Mesendoderm (in vitro differentiated cells): Measurements from ENCODE around the gene VSX1.

Experiments used
- DNase-seq: peaks from one replicate; pipeline ENCODE4 v3.0.0; 2013
- H2AK5ac ChIP-seq: 2 replicates; pipeline ENCODE4 v1.6.1; 2013; ENCODE audit warnings: low read length, inconsistent platforms
- H2BK120ac ChIP-seq: 2 replicates; pipeline ENCODE4 v1.6.1; 2013; ENCODE audit warnings: low read depth, mild to moderate bottlenecking, low read length, moderate library complexity, mixed read lengths
- H2BK15ac ChIP-seq: replicated peaks from 2 replicates; pipeline ENCODE4 v1.6.1; 2013; ENCODE audit warnings: low read depth, mild to moderate bottlenecking, moderate library complexity
- H2BK5ac ChIP-seq: 2 replicates; pipeline ENCODE4 v1.6.1; 2013; ENCODE audit warnings: low read length, inconsistent platforms
- H3K18ac ChIP-seq: 2 replicates; pipeline ENCODE4 v1.6.1; 2013; ENCODE audit warnings: mild to moderate bottlenecking, low read length, mixed read lengths
- H3K23ac ChIP-seq: one replicate; pipeline ENCODE4 v1.6.1; 2013; ENCODE audit warnings: low read length
- H3K27ac ChIP-seq: 2 replicates; pipeline ENCODE4 v1.5.1; 2013; ENCODE audit warnings: low read depth, mild to moderate bottlenecking, inconsistent platforms, low read length, moderate library complexity
- H3K27me3 ChIP-seq: 2 replicates; pipeline ENCODE4 v1.6.1; 2013; ENCODE audit warnings: low read length, control low read depth, mild to moderate bottlenecking, inconsistent platforms; ENCODE audit not compliant: insufficient read depth, poor library complexity
- H3K36me3 ChIP-seq: 2 replicates; pipeline ENCODE4 v1.6.1; 2013; ENCODE audit warnings: low read length, inconsistent platforms; ENCODE audit not compliant: control insufficient read depth, insufficient read depth
- H3K4ac ChIP-seq: one replicate; pipeline ENCODE4 v1.6.1; 2013; ENCODE audit warnings: low read depth, mild to moderate bottlenecking, low read length, moderate library complexity
- H3K4me1 ChIP-seq: 2 replicates; pipeline ENCODE4 v1.6.1; 2013; ENCODE audit warnings: low read depth, low read length, inconsistent platforms; ENCODE audit not compliant: control insufficient read depth
- H3K4me2 ChIP-seq: 2 replicates; pipeline ENCODE4 v1.6.1; 2013; ENCODE audit warnings: low read length
- H3K4me3 ChIP-seq: 2 replicates; pipeline ENCODE4 v1.5.1; 2013; ENCODE audit warnings: mild to moderate bottlenecking, low read length
- H3K56ac ChIP-seq: one replicate; pipeline ENCODE4 v1.6.1; 2013; ENCODE audit warnings: low read length
- H3K79me1 ChIP-seq: 2 replicates; pipeline ENCODE4 v1.6.1; 2013; ENCODE audit warnings: low read length, inconsistent platforms
- H3K79me2 ChIP-seq: 2 replicates; pipeline ENCODE4 v1.6.1; 2013; ENCODE audit warnings: mild to moderate bottlenecking, low read length; ENCODE audit not compliant: control insufficient read depth, insufficient read depth
- H3K9ac ChIP-seq: 2 replicates; pipeline ENCODE4 v1.6.1; 2013; ENCODE audit warnings: low read length, inconsistent platforms
- H4K5ac ChIP-seq: one replicate; pipeline ENCODE4 v1.6.1; 2013; ENCODE audit warnings: low read length
- H4K8ac ChIP-seq: one replicate; pipeline ENCODE4 v1.6.1; 2013; ENCODE audit warnings: low read depth, mild to moderate bottlenecking, control low read depth, low read length, moderate library complexity
- WGBS: extraction: QIAGEN DNeasy Blood & Tissue Kit; methylation state at CpG from one replicate; pipeline ENCODE4 v1.1.7; 2013; ENCODE audit warnings: low lambda C conversion rate, missing lambda C conversion rate; ENCODE audit not compliant: insufficient coverage; ENCODE audit errors: extremely low coverage; 5-methylcytosine and 5-hydroxymethylcytosine counted together

Gene VSX1

GRCh38 chr20:25126204-25127029 is 44.5 kb upstream of the VSX1 start:
- Histone ChIP-seq H3K4me3 (no peak overlapping the region), H4K5ac (no peak overlapping the region), H3K9ac (no peak overlapping the region), H3K18ac (no peak overlapping the region), H3K27ac (no peak overlapping the region), H3K79me2 (no peaks in the 10 kb centered on the region), H3K56ac (no peak overlapping the region), H2BK15ac (no peak overlapping the region), H3K4me2 (no peak overlapping the region), H2AK5ac (no peak overlapping the region), H3K27me3 (no peaks in the 10 kb centered on the region), H2BK120ac (no peak overlapping the region), H3K4me1 (no peaks in the 10 kb centered on the region), H3K4ac (no peak overlapping the region), H3K23ac (no peak overlapping the region), H2BK5ac (no peak overlapping the region), H3K36me3 (no peaks in the 10 kb centered on the region), H4K8ac (no peak overlapping the region), H3K79me1 (no peaks in the 10 kb centered on the region)
- no peak for DNase-seq
- no CpG with 5 or more reads among the region's 4 CpGs for WGBS

DNA sequence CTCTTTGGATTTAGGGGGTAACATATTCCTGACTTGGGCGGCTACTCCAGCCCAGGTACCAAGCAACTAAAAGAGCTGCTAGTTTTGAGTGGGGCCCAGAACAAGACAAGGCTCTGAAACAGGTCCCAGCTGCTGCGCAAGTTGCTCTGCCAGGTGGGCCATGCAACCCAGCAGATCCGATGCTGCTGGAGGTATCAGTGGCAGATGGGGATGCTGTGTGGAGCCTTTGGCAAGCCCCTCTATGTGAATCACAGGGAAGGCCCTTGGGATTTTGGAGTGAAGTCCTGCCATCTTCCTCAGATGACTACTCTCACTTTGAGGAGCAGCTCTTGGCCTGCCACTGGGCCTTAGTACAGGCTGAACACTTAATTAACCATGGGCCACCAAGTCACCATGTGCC is 43.7 kb upstream of the VSX1 start:
- Histone ChIP-seq H4K5ac (no peak overlapping the region), H3K36me3 (no peaks in the 10 kb centered on the region), H3K27me3 (no peaks in the 10 kb centered on the region), H2AK5ac (no peak overlapping the region), H2BK15ac (no peak overlapping the region), H3K4me2 (no peak overlapping the region), H3K23ac (no peak overlapping the region), H4K8ac (no peak overlapping the region), H3K9ac (no peak overlapping the region), H2BK120ac (no peak overlapping the region), H3K4me1 (no peaks in the 10 kb centered on the region), H3K18ac (no peak overlapping the region), H3K4me3 (no peak overlapping the region), H3K4ac (no peak overlapping the region), H2BK5ac (no peak overlapping the region), H3K79me1 (no peaks in the 10 kb centered on the region), H3K27ac (no peak overlapping the region), H3K56ac (no peak overlapping the region), H3K79me2 (no peaks in the 10 kb centered on the region)
- no peak for DNase-seq
- WGBS, result no CpG with 5 or more reads among the region's 3 CpGs

GRCh38 chr20:25120920-25121319 is 39.0 kb upstream of the VSX1 start:
- H3K9ac ChIP-seq, result no peak overlapping the region

DNA sequence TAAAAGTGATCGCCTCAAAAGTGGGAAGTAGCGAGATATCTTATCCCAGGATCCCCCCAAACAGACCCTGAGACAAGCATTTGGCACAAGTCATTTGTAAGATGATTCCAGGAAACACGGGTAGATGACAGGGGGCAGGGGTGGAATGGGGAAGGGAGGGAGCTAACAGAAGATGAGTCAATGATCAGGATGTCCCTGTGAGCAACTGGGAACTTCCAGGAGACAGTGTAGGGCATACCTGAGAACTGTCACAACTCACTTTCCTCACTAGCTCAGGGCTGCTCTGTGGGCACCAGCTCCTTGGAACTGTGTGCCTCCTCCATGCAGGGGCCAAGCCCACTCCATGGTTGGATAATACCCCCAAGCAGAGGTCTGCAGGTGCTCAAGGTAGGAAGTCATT is 38.5 kb upstream of the VSX1 start:
- Histone ChIP-seq H3K56ac (no peak overlapping the region), H3K27me3 (no peaks in the 10 kb centered on the region), H3K79me2 (no peaks in the 10 kb centered on the region), H3K36me3 (no peaks in the 10 kb centered on the region), H3K79me1 (no peaks in the 10 kb centered on the region), H2BK120ac (no peak overlapping the region), H3K4me1 (no peaks in the 10 kb centered on the region), H2AK5ac (no peak overlapping the region), H4K8ac (no peak overlapping the region), H2BK5ac (no peak overlapping the region), H3K27ac (no peak overlapping the region), H3K4ac (no peak overlapping the region), H2BK15ac (no peak overlapping the region), H4K5ac (no peak overlapping the region), H3K9ac (no peak overlapping the region), H3K23ac (no peak overlapping the region), H3K4me3 (no peak overlapping the region), H3K18ac (no peak overlapping the region), H3K4me2 (no peak overlapping the region)
- no peak for DNase-seq
- no CpG with 5 or more reads among the region's 3 CpGs for WGBS

More at GRCh38 chr20:25120920-25121319, 39.0 kb upstream of the VSX1 start:
- no peak overlapping the region for H3K23ac ChIP-seq
- no peaks in the 10 kb centered on the region for H3K4me1 ChIP-seq
- H3K4me2 ChIP-seq, result no peak overlapping the region
- no peak for DNase-seq
- no peak overlapping the region for H4K5ac ChIP-seq
- no peak overlapping the region for H3K18ac ChIP-seq
- no peak overlapping the region for H4K8ac ChIP-seq
- no peak overlapping the region for H2BK5ac ChIP-seq
- no peak overlapping the region for H2BK120ac ChIP-seq
- no peaks in the 10 kb centered on the region for H3K36me3 ChIP-seq
- no peak overlapping the region for H2AK5ac ChIP-seq
- no peaks in the 10 kb centered on the region for H3K79me2 ChIP-seq
- H3K79me1 ChIP-seq, result no peaks in the 10 kb centered on the region
- WGBS, result no CpG with 5 or more reads among the region's 2 CpGs
- H3K4ac ChIP-seq, result no peak overlapping the region
- H3K27me3 ChIP-seq, result no peaks in the 10 kb centered on the region
- no peak overlapping the region for H3K4me3 ChIP-seq
- H3K56ac ChIP-seq, result no peak overlapping the region
- H3K27ac ChIP-seq, result no peak overlapping the region
- no peak overlapping the region for H2BK15ac ChIP-seq

DNA sequence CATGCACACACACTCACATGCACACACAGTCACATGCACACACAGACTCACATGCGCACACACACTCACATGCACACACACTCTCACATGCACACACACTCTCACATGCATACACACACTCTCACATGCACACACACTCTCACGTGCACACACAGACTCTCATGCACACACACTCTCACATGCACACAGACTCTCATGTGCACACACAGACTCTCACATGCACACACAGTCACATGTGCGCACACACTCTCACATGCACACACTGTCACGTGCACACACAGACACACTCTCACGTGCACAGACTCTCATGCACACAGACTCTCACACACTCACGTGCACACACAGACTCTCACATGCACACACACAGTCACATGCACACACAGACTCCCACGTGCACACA is 36.6 kb upstream of the VSX1 start:
- H3K27me3 ChIP-seq, result no peaks in the 10 kb centered on the region
- no peak for DNase-seq
- H3K4me1 ChIP-seq, result no peaks in the 10 kb centered on the region
- no peak overlapping the region for H2BK15ac ChIP-seq
- H4K5ac ChIP-seq, result no peak overlapping the region
- H4K8ac ChIP-seq, result no peak overlapping the region
- H3K4me2 ChIP-seq, result no peak overlapping the region
- no CpG with 5 or more reads among the region's 7 CpGs for WGBS
- no peak overlapping the region for H3K4me3 ChIP-seq
- H3K4ac ChIP-seq, result no peak overlapping the region
- H2AK5ac ChIP-seq, result no peak overlapping the region
- no peak overlapping the region for H2BK120ac ChIP-seq
- no peak overlapping the region for H3K56ac ChIP-seq
- no peaks in the 10 kb centered on the region for H3K79me1 ChIP-seq
- no peaks in the 10 kb centered on the region for H3K36me3 ChIP-seq
- no peak overlapping the region for H3K9ac ChIP-seq
- H2BK5ac ChIP-seq, result no peak overlapping the region
- no peak overlapping the region for H3K18ac ChIP-seq
- no peak overlapping the region for H3K27ac ChIP-seq
- H3K79me2 ChIP-seq, result no peaks in the 10 kb centered on the region
- H3K23ac ChIP-seq, result no peak overlapping the region

DNA sequence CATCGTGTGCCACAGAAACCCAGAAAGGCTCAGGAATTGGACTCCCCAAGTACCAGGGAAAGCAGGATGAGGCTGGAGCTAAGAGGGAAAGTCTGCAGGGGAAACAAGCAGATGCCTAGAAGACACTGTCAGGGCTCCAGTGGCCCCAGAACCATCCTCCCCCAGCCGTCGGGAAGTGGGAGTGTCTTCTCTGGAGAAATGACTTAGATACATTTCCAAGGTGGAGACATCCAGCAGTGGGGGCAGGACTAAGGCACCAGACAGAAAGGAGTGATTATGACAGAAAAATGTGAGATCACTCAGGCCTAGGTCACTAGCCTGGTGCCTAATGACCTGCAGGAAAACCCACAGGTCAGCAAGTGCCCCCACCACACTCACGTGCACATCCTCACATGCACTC is 36.0 kb upstream of the VSX1 start:
- no peaks in the 10 kb centered on the region for H3K79me1 ChIP-seq
- H2AK5ac ChIP-seq, result no peak overlapping the region
- H2BK120ac ChIP-seq, result no peak overlapping the region
- H3K27me3 ChIP-seq, result no peaks in the 10 kb centered on the region
- no peak overlapping the region for H3K9ac ChIP-seq
- H3K4me3 ChIP-seq, result no peak overlapping the region
- no peaks in the 10 kb centered on the region for H3K4me1 ChIP-seq
- no peak overlapping the region for H3K4ac ChIP-seq
- DNase-seq, result no peak
- no peaks in the 10 kb centered on the region for H3K36me3 ChIP-seq
- WGBS, result no CpG with 5 or more reads among the region's 4 CpGs
- no peaks in the 10 kb centered on the region for H3K79me2 ChIP-seq
- no peak overlapping the region for H2BK15ac ChIP-seq
- H4K5ac ChIP-seq, result no peak overlapping the region
- H4K8ac ChIP-seq, result no peak overlapping the region
- no peak overlapping the region for H3K4me2 ChIP-seq
- no peak overlapping the region for H2BK5ac ChIP-seq
- H3K23ac ChIP-seq, result no peak overlapping the region
- H3K56ac ChIP-seq, result no peak overlapping the region
- no peak overlapping the region for H3K27ac ChIP-seq
- no peak overlapping the region for H3K18ac ChIP-seq
